ENCODE results near the gene PPP1R14C. TPM values are rescaled to one million over a fixed set of nuclear protein-coding genes. Genes with fewer than 3 reads are reported as not detected.

Gene PPP1R14C
- total and polyA plus RNA-seq, 2 donors (not counting 3 experiments of a cell fraction or from before 2014, with no cell fraction given) = not detected

GRCh38 chr6:150236114-150236513 lies 93.3 kb downstream of the PPP1R14C start:
- Histone ChIP-seq H3K27me3 (ENCODE audit: control insufficient read depth in 2 of 2, insufficient read depth in 2 of 2, low read length in 2 of 2) (peaks cover 0 to 2% of the 10 kb centered on the region in 2 experiments), H3K79me2 (ENCODE audit: control insufficient read depth, insufficient read depth, low read length) (no peaks in the 10 kb centered on the region), H3K27ac (ENCODE audit: insufficient read depth, low read depth, low read length) (no peak overlapping the region), H3K36me3 (ENCODE audit: control insufficient read depth in 2 of 2, extremely low read depth in 1 of 2, insufficient read depth in 2 of 2, low read length in 2 of 2) (no peaks in the 10 kb centered on the region), H3K9me3 (replicated peaks; ENCODE audit: control insufficient read depth, insufficient read depth, low read length) (no peaks in the 10 kb centered on the region), H2AFZ (ENCODE audit: low read depth, low read length) (no peak overlapping the region), H3K9ac (replicated peaks; ENCODE audit: extremely low read depth, insufficient read depth, low read length) (no peak overlapping the region), H3K4me1 (ENCODE audit: control insufficient read depth, extremely low read depth, insufficient read depth, low read length) (peaks cover 9% of the 10 kb centered on the region), H4K20me1 (replicated peaks; ENCODE audit: control insufficient read depth, extremely low read depth, insufficient read depth, low read length) (no peaks in the 10 kb centered on the region), H3K9me1 (replicated peaks; ENCODE audit: control insufficient read depth, extremely low read depth, insufficient read depth, low read length) (no peaks in the 10 kb centered on the region), H3K4me2 (ENCODE audit: insufficient read depth, low read length) (no peak overlapping the region), H3K4me3 (replicated peaks in 1 of 3; ENCODE audit: insufficient read depth in 1 of 3, low read depth in 1 of 3, low read length in 3 of 3) (no peak overlapping the region)
- dilution Hi-C loops (cut with MboI; ENCODE audit: extremely low pct_ligation_motif_present, low sequenced_read_pairs) (no loop called here), intact Hi-C loops (cut with micrococcal nuclease) (no loop called here)
- ChIA-PET POLR2A (no interaction called here), CTCF (no interaction called here)
- BruUV-seq (replicated peaks) = no TSS peak
- FAIRE-seq (no peak), DNase-seq (ENCODE audit: low read depth, low spot score) (no peak)
- no peak for TF ChIP-seq CTCF (IDR thresholded peaks at IDR 0.05; ENCODE audit: extremely low read depth in 1 of 2, insufficient read depth in 1 of 2, low read depth in 1 of 2, low read length in 2 of 2)
- no peak for TF ChIP-seq MYC (IDR thresholded peaks at IDR 0.05; ENCODE audit: low read depth, low read length)
- TF ChIP-seq POLR2A (IDR thresholded peaks at IDR 0.05; ENCODE audit: low read depth, low read length) = no peak

- no peak for FAIRE-seq
- CTCF ChIA-PET = no interaction called here
- dilution Hi-C loops (cut with MboI; ENCODE audit: extremely low pct_ligation_motif_present, low sequenced_read_pairs) = no loop called here
These were observed 93.7 kb downstream of the PPP1R14C start for GRCh38 chr6:150236544-150236943.

More at GRCh38 chr6:150236544-150236943, 93.7 kb downstream of the PPP1R14C start:
- H3K4me2 ChIP-seq (ENCODE audit: insufficient read depth, low read length) = no peak overlapping the region
- no peak for DNase-seq (ENCODE audit: low read depth, low spot score)
- no peaks in the 10 kb centered on the region for H3K9me3 ChIP-seq (replicated peaks; ENCODE audit: control insufficient read depth, insufficient read depth, low read length)
- peaks cover 9% of the 10 kb centered on the region for H3K4me1 ChIP-seq (ENCODE audit: control insufficient read depth, extremely low read depth, insufficient read depth, low read length)
- no peak overlapping the region for H3K27ac ChIP-seq (ENCODE audit: insufficient read depth, low read depth, low read length)
- H4K20me1 ChIP-seq (replicated peaks; ENCODE audit: control insufficient read depth, extremely low read depth, insufficient read depth, low read length) = no peaks in the 10 kb centered on the region
- POLR2A ChIA-PET = no interaction called here
- intact Hi-C loops (cut with micrococcal nuclease) = no loop called here
- no peaks in the 10 kb centered on the region for H3K9me1 ChIP-seq (replicated peaks; ENCODE audit: control insufficient read depth, extremely low read depth, insufficient read depth, low read length)
- H2AFZ ChIP-seq (ENCODE audit: low read depth, low read length) = no peak overlapping the region
- H3K36me3 ChIP-seq (ENCODE audit: control insufficient read depth in 2 of 2, extremely low read depth in 1 of 2, insufficient read depth in 2 of 2, low read length in 2 of 2) = no peaks in the 10 kb centered on the region
- BruUV-seq (replicated peaks) = no TSS peak
- no peak overlapping the region for H3K4me3 ChIP-seq (replicated peaks in 1 of 3; ENCODE audit: insufficient read depth in 1 of 3, low read depth in 1 of 3, low read length in 3 of 3)
- no peak overlapping the region for H3K9ac ChIP-seq (replicated peaks; ENCODE audit: extremely low read depth, insufficient read depth, low read length)
- peaks cover 0 to 2% of the 10 kb centered on the region in 2 experiments for H3K27me3 ChIP-seq (ENCODE audit: control insufficient read depth in 2 of 2, insufficient read depth in 2 of 2, low read length in 2 of 2)
- TF ChIP-seq CTCF (IDR thresholded peaks at IDR 0.05; ENCODE audit: extremely low read depth in 1 of 2, insufficient read depth in 1 of 2, low read depth in 1 of 2, low read length in 2 of 2) (no peak), GATA2 (IDR thresholded peaks at IDR 0.05; ENCODE audit: insufficient read depth, insufficient read length, low read depth, low read length) (no peak), FOS (IDR thresholded peaks at IDR 0.05; ENCODE audit: borderline replicate concordance, insufficient read depth, low read length) (no peak), EZH2 (IDR thresholded peaks at IDR 0.05; ENCODE audit: borderline replicate concordance, low read depth, low read length, severe bottlenecking) (no peak), POLR2AphosphoS5 (IDR thresholded peaks at IDR 0.05; ENCODE audit: insufficient read depth, low read depth, low read length) (no peak), JUN (IDR thresholded peaks at IDR 0.05; ENCODE audit: borderline replicate concordance, insufficient read depth, insufficient read length, low read depth) (no peak), POLR2A (IDR thresholded peaks at IDR 0.05; ENCODE audit: low read depth, low read length) (no peak), MAX (IDR thresholded peaks at IDR 0.05; ENCODE audit: insufficient read depth, insufficient read length) (no peak), MYC (IDR thresholded peaks at IDR 0.05; ENCODE audit: low read depth, low read length) (no peak)
- H3K79me2 ChIP-seq (ENCODE audit: control insufficient read depth, insufficient read depth, low read length) = no peaks in the 10 kb centered on the region

Data from endothelial cell of umbilical vein (primary cell).